Activated T-helper 17 cell treated with anti-CD3 and anti-CD28 coated beads, Interleukin-2, amount 50 U/mL, for 72 hours (primary cell): Measurements from ENCODE around the gene ARHGAP20. TPM values are rescaled to one million over a fixed set of nuclear protein-coding genes. Genes with fewer than 3 reads are reported as not detected.

Experiments used
- ATAC-seq: fragments of 150-1000 bp; cut with Tn5 transposase; replicated peaks from 2 replicates; pipeline ENCODE4 v1.10.0; 2021; ENCODE audit warnings: mild to moderate bottlenecking, moderate library complexity
- H3K27ac Mint-ChIP-seq: one replicate; pipeline ENCODE4 v1.8.0; 2022; ENCODE audit warnings: mixed read lengths
- H3K27me3 Mint-ChIP-seq: one replicate; pipeline ENCODE4 v1.8.0; 2022; ENCODE audit warnings: mixed read lengths
- H3K36me3 Mint-ChIP-seq: one replicate; pipeline ENCODE4 v1.8.0; 2022; ENCODE audit warnings: low read depth, mild to moderate bottlenecking, mixed read lengths
- H3K4me1 Mint-ChIP-seq: one replicate; pipeline ENCODE4 v1.8.0; 2022; ENCODE audit warnings: mixed read lengths
- H3K4me3 Mint-ChIP-seq: one replicate; pipeline ENCODE4 v1.8.0; 2022; ENCODE audit warnings: mild to moderate bottlenecking, mixed read lengths
- H3K9me3 Mint-ChIP-seq: one replicate; pipeline ENCODE4 v1.8.0; 2022; ENCODE audit warnings: mixed read lengths
- total RNA-seq, 2 donors: library from RNA; stranded (reverse); gene quantifications; one replicate each; pipeline ENCODE4 v1.2.3, GENCODE V29; 2022

ARHGAP20 gene
- total RNA-seq, 2 donors from 2014 or later = not detected

- Mint-ChIP-seq H3K4me1 (no peaks in the 10 kb centered on the region), H3K27ac (no peak overlapping the region), H3K36me3 (no peaks in the 10 kb centered on the region), H3K27me3 (peaks cover 6% of the 10 kb centered on the region), H3K9me3 (no peaks in the 10 kb centered on the region), H3K4me3 (no peak overlapping the region)
- ATAC-seq = no peak
Observed at GRCh38 chr11:110601936-110602335, 110.3 kb downstream of the ARHGAP20 start.

DNA sequence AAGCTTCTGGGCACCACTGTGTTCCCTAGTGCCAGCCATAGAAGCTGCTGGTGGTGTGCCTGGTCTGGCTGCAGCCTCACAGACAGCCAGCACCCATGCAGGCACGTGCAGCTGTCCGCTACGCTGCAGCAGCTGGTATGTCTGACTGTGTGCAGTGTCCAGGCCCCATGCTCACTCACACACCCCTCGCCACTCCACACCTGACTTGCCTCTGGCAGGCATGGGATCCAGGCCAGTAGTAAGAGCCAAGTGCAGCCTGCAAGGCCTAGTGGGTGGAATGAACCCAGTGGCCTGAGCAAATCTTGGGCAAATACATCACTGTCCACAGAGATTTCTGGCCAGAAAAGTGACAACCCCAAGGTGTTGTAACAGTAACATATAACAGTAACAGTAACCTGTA lies 111.9 kb downstream of the ARHGAP20 start:
- Mint-ChIP-seq H3K36me3 (no peaks in the 10 kb centered on the region), H3K27ac (no peak overlapping the region), H3K27me3 (peaks cover 4% of the 10 kb centered on the region), H3K4me3 (no peak overlapping the region), H3K9me3 (no peaks in the 10 kb centered on the region), H3K4me1 (no peaks in the 10 kb centered on the region)
- no peak for ATAC-seq

- Mint-ChIP-seq H3K27me3 (no peaks in the 10 kb centered on the region), H3K36me3 (no peaks in the 10 kb centered on the region), H3K9me3 (no peaks in the 10 kb centered on the region), H3K4me3 (no peak overlapping the region), H3K27ac (no peak overlapping the region), H3K4me1 (no peaks in the 10 kb centered on the region)
- ATAC-seq = no peak
Observed at GRCh38 chr11:110599207-110599606, 113.0 kb downstream of the ARHGAP20 start.

DNA sequence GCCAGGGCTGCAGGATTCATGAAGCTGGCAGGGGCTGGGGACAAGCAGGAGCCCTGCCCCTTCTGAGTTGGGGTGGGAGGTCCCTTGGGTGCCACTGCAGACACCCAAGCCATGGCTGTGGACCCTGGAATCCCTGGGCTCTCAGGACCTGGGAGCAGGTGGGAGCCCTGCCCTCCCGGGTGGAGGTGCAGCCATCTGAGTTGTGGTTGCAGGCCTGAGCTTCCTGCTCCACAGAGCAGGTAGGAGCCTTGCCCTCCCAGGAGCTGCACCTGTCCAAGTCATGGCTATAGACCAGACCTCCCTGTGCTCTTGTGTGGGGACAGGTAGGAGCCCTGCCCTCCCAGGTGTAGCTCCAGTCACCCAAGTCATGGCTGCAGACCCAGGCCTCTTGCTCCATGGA lies 113.5 kb downstream of the ARHGAP20 start:
- H3K9me3 Mint-ChIP-seq = no peaks in the 10 kb centered on the region

DNA sequence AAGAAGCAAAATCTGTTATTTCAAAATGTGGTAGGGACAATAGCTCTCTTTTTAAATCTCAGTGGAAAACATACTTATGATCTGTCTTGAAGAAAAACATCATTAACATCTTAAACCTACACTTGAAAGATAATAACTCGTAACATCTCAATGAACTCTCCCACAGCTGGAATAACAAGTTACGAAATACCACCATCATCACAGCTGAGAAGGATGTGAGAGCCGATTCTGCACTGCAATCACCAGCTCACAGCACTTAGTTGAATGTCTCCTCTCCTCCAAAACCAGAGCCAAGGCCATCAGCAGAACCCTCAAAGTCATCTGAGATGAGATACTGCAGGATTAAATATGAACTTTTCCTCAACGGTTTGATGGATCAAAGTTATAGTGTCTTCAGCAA lies 124.3 kb downstream of the ARHGAP20 start:
- H3K4me3 Mint-ChIP-seq = no peak overlapping the region
- no peaks in the 10 kb centered on the region for H3K9me3 Mint-ChIP-seq
- no peak for ATAC-seq
- H3K27me3 Mint-ChIP-seq = no peaks in the 10 kb centered on the region
- no peaks in the 10 kb centered on the region for H3K36me3 Mint-ChIP-seq
- H3K4me1 Mint-ChIP-seq = no peaks in the 10 kb centered on the region
- no peak overlapping the region for H3K27ac Mint-ChIP-seq

More for the DNA sequence above, 113.5 kb downstream of the ARHGAP20 start:
- H3K27ac Mint-ChIP-seq = no peak overlapping the region
- no peaks in the 10 kb centered on the region for H3K36me3 Mint-ChIP-seq
- no peaks in the 10 kb centered on the region for H3K4me1 Mint-ChIP-seq
- H3K27me3 Mint-ChIP-seq = no peaks in the 10 kb centered on the region
- H3K4me3 Mint-ChIP-seq = no peak overlapping the region
- no peak for ATAC-seq

GRCh38 chr11:110587129-110587528 lies 125.1 kb downstream of the ARHGAP20 start:
- Mint-ChIP-seq H3K27ac (no peak overlapping the region), H3K27me3 (no peaks in the 10 kb centered on the region), H3K4me1 (no peaks in the 10 kb centered on the region), H3K4me3 (no peak overlapping the region), H3K9me3 (no peaks in the 10 kb centered on the region), H3K36me3 (no peaks in the 10 kb centered on the region)
- ATAC-seq = no peak

- Mint-ChIP-seq H3K36me3 (no peaks in the 10 kb centered on the region), H3K4me1 (no peaks in the 10 kb centered on the region), H3K27ac (no peak overlapping the region), H3K4me3 (no peak overlapping the region), H3K27me3 (peaks cover 4% of the 10 kb centered on the region), H3K9me3 (no peaks in the 10 kb centered on the region)
- ATAC-seq = no peak
Observed at GRCh38 chr11:110584150-110584549, 128.1 kb downstream of the ARHGAP20 start.

- Mint-ChIP-seq H3K9me3 (no peaks in the 10 kb centered on the region), H3K36me3 (no peaks in the 10 kb centered on the region), H3K27me3 (peaks cover 4% of the 10 kb centered on the region), H3K4me3 (no peak overlapping the region), H3K4me1 (no peaks in the 10 kb centered on the region), H3K27ac (no peak overlapping the region)
- no peak for ATAC-seq
Observed at GRCh38 chr11:110582728-110583432, 129.4 kb downstream of the ARHGAP20 start.

GRCh38 chr11:110580571-110580970 lies 131.7 kb downstream of the ARHGAP20 start:
- Mint-ChIP-seq H3K27ac (no peak overlapping the region), H3K36me3 (no peaks in the 10 kb centered on the region), H3K4me3 (no peak overlapping the region), H3K27me3 (peaks cover 4% of the 10 kb centered on the region), H3K9me3 (no peaks in the 10 kb centered on the region), H3K4me1 (no peaks in the 10 kb centered on the region)
- no peak for ATAC-seq

DNA sequence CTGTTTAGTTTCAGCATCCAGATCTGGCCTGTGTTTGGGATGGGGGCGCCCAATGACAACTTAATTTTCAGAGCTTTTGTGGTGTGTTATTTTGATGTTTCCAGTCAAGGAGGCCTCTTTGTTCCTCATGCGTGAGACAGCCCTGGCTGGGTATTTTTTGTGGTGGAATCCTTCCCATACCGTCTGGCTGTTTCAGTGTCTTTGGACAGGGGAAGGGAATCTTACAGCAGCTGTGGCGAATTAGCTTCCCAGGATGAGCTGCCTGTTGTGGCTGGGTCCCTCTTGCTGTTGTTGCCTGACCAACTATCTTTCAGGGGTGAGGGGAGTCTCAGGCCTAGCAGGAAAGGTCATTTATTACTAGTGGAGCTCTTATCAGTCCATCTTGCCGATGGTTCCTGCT lies 138.8 kb downstream of the ARHGAP20 start:
- Mint-ChIP-seq H3K9me3 (no peaks in the 10 kb centered on the region), H3K36me3 (no peaks in the 10 kb centered on the region), H3K4me3 (no peak overlapping the region), H3K27ac (no peak overlapping the region), H3K27me3 (peaks cover 8% of the 10 kb centered on the region), H3K4me1 (no peaks in the 10 kb centered on the region)
- ATAC-seq = no peak

- no peaks in the 10 kb centered on the region for H3K36me3 Mint-ChIP-seq
- H3K27ac Mint-ChIP-seq = no peak overlapping the region
- H3K4me1 Mint-ChIP-seq = no peaks in the 10 kb centered on the region
- H3K4me3 Mint-ChIP-seq = no peak overlapping the region
- no peak for ATAC-seq
- H3K9me3 Mint-ChIP-seq = no peaks in the 10 kb centered on the region
- H3K27me3 Mint-ChIP-seq = peaks cover 8% of the 10 kb centered on the region
Observed at GRCh38 chr11:110571081-110571720, 141.0 kb downstream of the ARHGAP20 start.

DNA sequence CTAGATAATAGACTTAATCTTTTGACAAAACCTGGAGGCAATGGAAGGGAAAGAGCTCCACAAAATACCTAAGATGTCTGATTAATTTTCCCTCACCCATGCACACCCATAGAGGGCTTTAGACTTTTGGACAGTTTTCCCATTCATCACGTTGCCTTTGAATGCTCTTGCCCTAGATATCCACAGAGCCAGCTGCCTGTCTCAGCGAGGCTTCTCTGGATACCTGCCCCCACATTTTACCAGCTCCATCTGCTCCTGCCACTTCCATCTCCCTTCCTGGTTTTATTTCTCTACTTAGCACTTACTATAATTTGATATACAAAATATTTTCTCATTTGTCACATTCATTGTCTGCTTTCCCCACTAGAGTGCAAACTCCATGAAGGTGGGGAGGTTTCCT lies 145.7 kb downstream of the ARHGAP20 start:
- H3K9me3 Mint-ChIP-seq = no peaks in the 10 kb centered on the region
- no peak overlapping the region for H3K27ac Mint-ChIP-seq
- no peaks in the 10 kb centered on the region for H3K4me1 Mint-ChIP-seq
- ATAC-seq = no peak
- H3K4me3 Mint-ChIP-seq = no peak overlapping the region
- H3K27me3 Mint-ChIP-seq = peaks cover 3% of the 10 kb centered on the region
- no peaks in the 10 kb centered on the region for H3K36me3 Mint-ChIP-seq

- H3K4me3 Mint-ChIP-seq = no peak overlapping the region
- H3K9me3 Mint-ChIP-seq = no peaks in the 10 kb centered on the region
- H3K27ac Mint-ChIP-seq = no peak overlapping the region
- H3K36me3 Mint-ChIP-seq = no peaks in the 10 kb centered on the region
- H3K27me3 Mint-ChIP-seq = peaks cover 7% of the 10 kb centered on the region
- peak; percentile 18 for ATAC-seq
- H3K4me1 Mint-ChIP-seq = no peaks in the 10 kb centered on the region
Observed at GRCh38 chr11:110565357-110566336, 146.6 kb downstream of the ARHGAP20 start.

DNA sequence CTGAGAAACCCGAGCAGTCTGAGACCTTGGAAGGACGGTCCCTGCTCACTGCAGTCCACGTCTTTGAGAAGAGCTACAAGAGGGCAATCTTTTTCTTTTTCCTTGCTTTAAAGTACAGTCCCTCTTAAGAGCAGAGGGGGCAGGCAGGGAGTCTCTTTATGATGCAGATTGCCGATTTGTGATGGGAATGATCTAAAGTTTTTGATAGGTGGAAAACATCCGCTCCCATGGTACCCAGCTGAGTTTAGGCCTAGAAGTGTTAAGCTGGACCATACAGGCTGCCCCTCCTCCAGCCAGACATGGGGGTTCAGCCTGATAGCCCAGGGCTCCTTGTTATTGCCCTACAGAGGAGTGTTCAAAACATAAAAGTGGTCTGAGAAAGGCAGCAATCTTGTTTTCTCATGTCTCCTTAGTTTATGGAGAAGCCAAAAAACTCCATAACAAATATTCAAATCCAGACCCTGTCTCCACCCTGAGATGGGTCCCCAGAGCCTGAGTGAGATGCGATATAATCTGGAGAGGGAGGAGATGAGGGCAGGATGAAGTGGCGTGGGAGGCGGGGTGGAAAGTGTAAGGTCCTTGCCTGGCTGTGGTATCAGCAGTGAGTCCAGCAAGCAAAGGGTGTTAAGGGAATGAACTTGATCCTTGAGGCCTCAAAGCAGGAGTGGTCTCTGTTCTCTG lies 147.4 kb downstream of the ARHGAP20 start:
- Mint-ChIP-seq H3K27ac (no peak overlapping the region), H3K36me3 (no peaks in the 10 kb centered on the region), H3K9me3 (no peaks in the 10 kb centered on the region), H3K4me3 (no peak overlapping the region), H3K4me1 (no peaks in the 10 kb centered on the region), H3K27me3 (peaks cover 13% of the 10 kb centered on the region)
- ATAC-seq = no peak
